G401 (cell line): ENCODE data around the gene GMDS. TPM values are rescaled to one million over a fixed set of nuclear protein-coding genes. Genes with fewer than 3 reads are reported as not detected.

Experiments
- DNase-seq: peaks from one replicate; pipeline ENCODE4 v3.0.0-alpha.2; 2015; ENCODE audit warnings: low spot score
- in situ Hi-C: cut with HindIII; loops from 2 replicates; pipeline ENCODE4 v1.10.0; 2016; ENCODE audit warnings: low sequenced_read_pairs, mixed read lengths
- total RNA-seq: library from RNA; depleted of rRNA; stranded (reverse); fragments of >200 nt; shearing (Covaris generic); gene quantifications from 2 replicates; pipeline ENCODE4 v1.2.3, GENCODE V29; 2014

GMDS gene
- total RNA-seq, 1 experiment from 2014 or later: 5.8 TPM

- in situ Hi-C loops: no loop called here
- DNase-seq: no peak
Measured at GRCh38 chr6:2117447-2117846, 128.0 kb downstream of the GMDS start.

- in situ Hi-C loops: no loop called here
- no peak for DNase-seq
Measured at GRCh38 chr6:2116496-2116895, 128.9 kb downstream of the GMDS start.

GRCh38 chr6:2114100-2114499 is 131.3 kb downstream of the GMDS start:
- DNase-seq: no peak
- in situ Hi-C loops: no loop called here

GRCh38 chr6:2111162-2111677 is 134.2 kb downstream of the GMDS start:
- no peak for DNase-seq
- in situ Hi-C loops: no loop called here

- DNase-seq: no peak
Measured at GRCh38 chr6:2110504-2110903, 134.9 kb downstream of the GMDS start.

GRCh38 chr6:2109796-2110195 is 135.6 kb downstream of the GMDS start:
- no peak for DNase-seq
- in situ Hi-C loops: no loop called here

More at GRCh38 chr6:2110504-2110903, 134.9 kb downstream of the GMDS start:
- in situ Hi-C loops: no loop called here

- in situ Hi-C loops: no loop called here
- DNase-seq: no peak
Measured at GRCh38 chr6:2108700-2109306, 136.6 kb downstream of the GMDS start.

DNA sequence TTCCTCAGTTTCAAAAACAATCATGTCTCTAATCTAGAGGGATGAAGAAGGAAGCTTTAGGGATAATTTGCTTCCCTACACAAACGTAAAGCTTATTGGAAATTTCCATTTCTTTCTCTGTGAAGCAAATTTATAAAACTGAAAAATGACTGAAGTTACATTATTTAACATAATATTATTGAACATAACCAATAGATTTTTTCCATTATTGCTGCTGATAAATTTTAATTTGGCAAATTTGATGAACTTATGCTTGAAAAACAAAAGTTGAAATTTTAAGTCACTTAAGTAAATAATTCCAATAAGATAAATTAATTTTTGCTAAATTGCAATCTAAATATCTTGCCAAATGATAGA is 140.9 kb downstream of the GMDS start:
- in situ Hi-C loops: no loop called here
- no peak for DNase-seq

DNA sequence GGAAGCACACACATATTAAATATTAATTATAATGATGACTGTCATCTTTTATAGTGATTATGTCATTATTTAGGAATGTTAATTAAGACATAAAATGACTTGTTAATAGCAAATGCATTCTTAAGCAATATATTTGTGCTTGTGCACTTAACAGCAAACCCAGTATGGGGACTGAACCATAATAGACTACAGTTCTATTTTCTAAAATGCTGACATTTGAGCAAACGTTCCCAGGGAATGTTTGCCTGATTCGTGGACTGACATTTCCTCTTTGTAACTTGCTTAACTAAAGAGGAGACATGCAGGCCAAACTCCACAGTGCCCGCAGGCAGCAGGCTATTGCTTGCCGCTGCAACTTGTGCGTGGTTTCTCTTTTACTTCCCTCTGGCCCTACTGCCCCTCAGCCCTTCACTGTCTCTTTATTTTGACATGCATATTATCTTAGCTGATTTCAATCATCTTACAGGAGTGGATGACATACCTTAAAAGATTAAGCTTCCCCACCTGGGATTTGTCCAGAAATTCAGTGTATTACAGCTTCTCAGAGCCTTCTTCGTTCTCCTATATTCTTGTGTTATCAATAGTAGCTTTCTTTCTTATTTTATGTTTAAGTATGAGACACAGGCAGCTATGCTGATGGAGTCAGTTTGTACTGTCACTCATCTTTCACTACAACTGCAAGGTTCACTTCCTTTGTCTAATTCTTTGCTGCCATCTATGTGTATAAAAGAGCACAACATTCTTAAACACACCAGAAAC is 141.5 kb downstream of the GMDS start:
- DNase-seq: peak; percentile 44
- in situ Hi-C loops: no loop called here

GRCh38 chr6:2102966-2103365 is 142.4 kb downstream of the GMDS start:
- no peak for DNase-seq
- in situ Hi-C loops: no loop called here

DNA sequence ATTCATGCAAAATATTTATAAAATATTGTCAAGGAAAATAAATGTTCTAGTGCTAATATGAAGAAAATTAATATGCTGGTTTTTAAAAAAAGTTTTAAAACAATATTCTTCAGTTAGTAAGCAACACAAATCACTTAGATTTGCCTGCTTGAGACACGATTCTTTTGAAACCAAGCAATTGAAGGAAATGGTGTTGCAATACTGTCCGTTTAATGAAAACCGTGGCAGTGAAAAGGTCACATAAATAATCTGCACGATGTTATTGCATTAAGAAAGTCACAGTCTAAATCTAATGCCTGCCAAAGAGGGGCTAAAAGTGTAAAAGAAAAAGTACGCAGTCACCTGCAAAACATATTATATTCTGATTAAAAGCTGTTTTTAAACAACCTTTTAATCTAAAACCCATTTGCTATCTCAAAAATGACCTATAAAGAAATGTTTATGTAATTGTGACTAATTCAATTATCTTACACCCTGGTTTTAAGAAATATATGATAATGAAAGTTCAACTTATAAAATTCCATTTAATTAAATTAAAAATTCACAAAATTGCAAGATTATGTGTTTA is 143.0 kb downstream of the GMDS start:
- no peak for DNase-seq
- in situ Hi-C loops: no loop called here

- no peak for DNase-seq
- in situ Hi-C loops: no loop called here
Measured at GRCh38 chr6:2101213-2101612, 144.2 kb downstream of the GMDS start.

- DNase-seq: no peak
- in situ Hi-C loops: no loop called here
Measured at GRCh38 chr6:2099870-2100269, 145.5 kb downstream of the GMDS start.

DNA sequence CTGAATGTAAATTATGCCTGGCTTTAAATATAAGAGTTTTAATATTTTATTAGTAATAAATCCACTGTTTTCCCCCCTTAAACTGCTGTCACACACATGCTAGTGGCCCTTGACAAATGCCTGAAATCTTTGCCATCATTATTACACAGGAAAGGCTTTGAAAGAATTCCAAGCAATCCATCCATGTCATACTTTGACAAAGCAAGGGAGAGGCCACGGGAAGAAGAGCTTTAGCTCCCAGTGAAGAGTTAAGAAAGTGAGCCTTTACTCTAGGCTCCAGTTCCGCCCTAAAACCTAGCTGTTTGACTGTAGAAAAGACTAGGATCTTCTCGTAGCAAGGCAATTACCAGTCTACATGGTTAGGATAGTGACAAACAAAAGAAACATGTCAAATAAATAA is 147.9 kb downstream of the GMDS start:
- in situ Hi-C loops: no loop called here
- DNase-seq: no peak

DNA sequence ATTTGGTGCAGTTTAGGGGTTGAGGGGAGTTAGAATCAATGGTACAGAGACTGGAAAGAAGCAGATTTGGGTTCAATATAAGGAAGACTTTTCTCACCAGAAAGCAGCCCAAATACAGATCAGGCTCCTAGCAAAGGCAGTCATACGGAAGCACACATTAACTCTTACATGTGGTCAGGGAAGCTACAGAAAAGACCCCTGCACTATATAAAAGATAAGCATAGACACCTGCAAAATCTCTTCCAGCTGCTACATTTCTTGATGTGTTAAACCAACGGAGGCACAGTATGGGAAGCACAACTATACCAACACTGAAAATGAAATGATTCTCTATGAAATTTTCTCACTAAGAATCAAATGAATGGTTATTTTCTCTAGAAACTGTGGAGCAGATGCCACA is 150.8 kb downstream of the GMDS start:
- no peak for DNase-seq
- in situ Hi-C loops: no loop called here

- DNase-seq: no peak
- in situ Hi-C loops: no loop called here
Measured at GRCh38 chr6:2086326-2086965, 159.0 kb downstream of the GMDS start.

- in situ Hi-C loops: no loop called here
- DNase-seq: no peak
Measured at GRCh38 chr6:2085657-2086056, 159.7 kb downstream of the GMDS start.

DNA sequence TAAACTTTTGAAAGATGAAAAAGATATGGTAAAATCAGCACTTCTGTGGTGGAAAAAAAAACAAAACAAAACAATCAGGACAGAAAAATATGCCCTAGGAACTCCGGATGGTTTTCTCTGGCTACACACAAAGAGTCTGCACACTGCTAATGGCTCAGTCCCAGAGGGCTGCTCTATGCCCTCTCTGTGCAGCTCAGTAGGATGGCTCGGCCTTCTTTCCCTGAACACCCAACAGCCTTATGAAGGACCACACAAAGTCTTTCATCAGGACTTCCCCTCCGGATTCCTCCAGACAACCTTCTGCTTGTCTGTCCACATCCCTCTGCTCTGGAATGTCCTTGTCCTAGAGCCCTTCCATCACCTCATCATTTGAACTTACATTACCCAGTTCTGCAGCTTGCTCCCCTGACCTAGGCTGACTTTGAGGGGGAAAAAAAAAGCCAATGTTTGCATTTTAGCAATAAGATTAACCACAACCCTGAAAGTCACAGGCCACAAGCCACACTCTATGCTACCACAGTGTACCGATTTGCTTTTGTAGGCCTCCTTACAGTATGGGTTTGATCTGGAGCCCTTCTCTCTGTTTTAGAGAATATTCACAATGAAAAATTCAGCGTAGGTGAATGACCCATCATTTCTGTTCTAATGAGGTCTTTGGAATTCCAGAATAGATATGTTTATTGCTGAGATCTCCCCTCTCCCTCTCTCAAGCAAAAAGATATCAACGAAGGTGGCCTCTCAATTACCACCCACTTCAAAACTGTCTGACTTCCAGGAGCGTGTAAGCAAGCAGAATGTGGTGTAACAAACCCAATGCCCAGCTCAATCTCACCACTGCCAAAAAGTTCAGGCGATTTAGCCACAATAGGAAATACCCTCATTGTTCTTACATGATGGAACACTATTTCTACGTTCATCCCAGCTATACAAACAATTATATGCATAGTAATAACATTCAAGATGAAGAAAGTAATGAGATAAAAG is 164.0 kb downstream of the GMDS start:
- in situ Hi-C loops: no loop called here
- no peak for DNase-seq

DNA sequence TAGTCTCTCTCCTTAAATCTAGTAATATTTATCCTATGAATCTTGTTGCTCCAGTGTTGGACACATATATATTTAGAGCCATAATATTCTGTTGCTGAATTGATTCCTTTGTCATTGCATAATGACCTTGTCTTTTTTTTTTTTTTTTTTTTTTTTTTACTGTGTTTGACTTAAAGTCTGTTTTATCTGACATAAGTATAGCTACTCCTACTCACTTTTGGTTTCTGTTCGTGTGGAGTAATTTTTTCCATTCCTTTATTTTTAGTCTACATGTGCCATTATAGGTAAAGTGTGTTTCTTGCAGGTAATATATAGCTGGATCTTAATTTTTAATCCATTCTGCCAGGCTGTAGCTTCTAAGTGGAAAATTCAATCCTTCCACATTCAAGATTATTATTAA is 166.5 kb downstream of the GMDS start:
- in situ Hi-C loops: no loop called here
- no peak for DNase-seq
